Inferior parietal cortex (tissue), 1 donor: ENCODE results near the gene PRKAG3.

ENCODE experiments used
- DNase-seq: peaks from one replicate; pipeline ENCODE4 v3.0.0-alpha.2; 2016; ENCODE audit errors: extremely low spot score

Gene PRKAG3

DNA sequence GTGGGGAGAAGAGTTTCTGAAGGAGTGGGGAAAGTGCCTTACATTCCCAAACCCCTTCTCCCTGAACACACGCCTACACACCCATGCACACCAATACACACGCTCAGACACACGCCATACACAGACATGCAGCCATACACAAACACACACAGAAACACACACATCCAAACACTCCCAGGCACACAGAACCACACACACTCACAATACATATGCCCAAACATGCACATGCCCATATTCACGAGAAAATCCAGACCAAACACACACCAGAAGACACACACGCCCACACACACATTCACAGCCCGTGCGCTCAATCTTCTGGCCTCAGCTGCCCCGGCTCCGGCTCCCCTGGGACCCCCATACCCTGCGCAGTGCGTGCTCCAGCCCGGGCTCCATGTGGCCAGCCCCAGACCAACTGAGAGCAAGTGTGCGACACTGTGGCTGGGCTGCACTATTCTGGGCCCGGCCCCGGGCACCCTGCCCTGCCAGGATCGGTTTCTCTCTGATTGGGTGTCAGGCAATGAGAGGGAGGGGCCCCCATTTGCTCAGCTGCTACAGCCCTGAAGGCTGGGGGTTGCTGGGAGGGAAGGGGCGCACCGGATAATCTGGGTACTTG, at the start of gene PRKAG3:
Gene PRKAG3 (minus strand): TSS at position 426 of the 613 bp plus-strand sequence.
- DNase-seq, result no peak

- DNase-seq, result no peak
Observed at GRCh38 chr2:218880859-218881594, 49.4 kb upstream of the PRKAG3 start.

DNA sequence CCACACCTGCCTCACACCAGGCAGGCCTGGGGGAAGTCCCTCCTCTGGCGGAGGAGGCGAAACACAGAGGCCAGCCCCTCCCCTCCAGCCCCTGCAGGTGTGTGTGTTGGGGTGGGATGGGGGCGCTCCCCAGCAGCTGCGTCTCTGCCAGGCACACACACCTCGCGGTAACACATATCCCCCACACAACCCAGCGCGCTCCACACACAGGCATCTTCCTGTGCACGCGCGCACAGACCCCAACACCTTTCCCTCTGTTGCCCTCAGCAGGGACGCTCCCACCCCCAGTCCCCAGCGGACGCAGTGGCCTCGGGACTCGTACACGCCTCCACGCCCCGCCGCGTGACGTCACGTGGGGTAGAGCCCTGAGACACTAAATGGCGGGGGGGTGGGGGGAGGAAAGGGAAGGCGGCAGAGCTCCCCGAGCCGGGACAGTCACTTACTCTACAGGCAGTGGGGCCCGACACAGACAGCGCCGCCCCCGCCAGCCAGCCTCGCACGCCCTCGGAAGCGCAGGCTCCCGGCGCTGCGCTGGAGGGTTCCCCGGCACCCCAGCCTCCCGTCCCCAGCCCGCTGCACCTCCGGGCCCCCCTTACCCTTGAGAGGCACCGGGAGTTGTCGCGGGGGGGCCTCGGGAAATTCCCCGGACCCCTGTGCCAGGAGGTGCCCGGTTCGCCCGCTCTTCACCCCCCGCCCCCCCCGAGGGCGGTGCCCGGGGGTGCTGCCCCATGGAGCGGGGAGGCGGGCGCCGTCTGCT, 48.7 kb upstream of the PRKAG3 start, which contains the start of gene WNT10A:
Gene WNT10A (plus strand): TSS at position 751 of the 757 bp plus-strand sequence. CDS start 144 bp downstream, outside the sequence.
- no peak for DNase-seq

GRCh38 chr2:218879776-218880101, 48.1 kb upstream of the PRKAG3 start:
- DNase-seq, result no peak

DNA sequence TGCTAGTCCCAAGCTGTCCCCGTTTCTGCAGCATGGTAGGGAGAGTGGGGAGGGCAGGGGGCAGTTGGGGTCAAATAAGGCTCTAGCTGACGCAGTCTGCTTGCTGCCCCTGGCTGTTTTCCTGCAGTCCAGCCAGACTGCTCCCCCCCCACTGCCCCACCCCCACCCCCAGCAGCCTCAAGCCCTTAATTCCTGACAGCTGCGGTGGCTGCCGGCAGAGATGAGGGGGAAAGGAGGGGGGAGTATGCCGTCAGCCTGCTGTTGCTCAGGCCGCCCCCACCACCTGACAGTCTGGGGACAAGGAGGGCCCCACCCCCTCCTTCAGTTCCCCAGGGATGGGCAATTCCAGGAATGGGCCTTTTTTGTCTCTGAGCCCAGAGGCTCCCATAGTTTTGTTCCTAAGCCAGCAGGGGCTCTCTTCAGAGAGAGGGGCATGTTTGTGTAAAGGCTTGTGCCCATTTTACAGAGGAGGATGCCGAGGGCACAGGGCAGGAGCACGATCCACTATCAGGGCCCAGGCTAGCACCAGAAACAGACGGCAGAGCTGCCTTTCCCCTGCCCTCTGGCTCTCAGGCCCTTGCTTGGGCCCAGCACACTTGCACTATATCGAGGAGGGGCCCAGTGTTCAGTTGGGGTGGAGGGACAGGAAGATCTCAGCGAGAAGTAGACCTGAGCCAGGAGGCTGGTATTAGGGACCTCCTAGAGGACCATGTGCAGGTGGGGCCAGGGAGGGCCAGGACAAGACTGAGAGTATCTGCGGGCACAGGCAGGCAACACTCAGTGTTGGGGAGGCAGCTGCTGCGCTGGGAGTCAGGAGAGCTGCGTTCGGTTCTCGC, 47.5 kb upstream of the PRKAG3 start:
- DNase-seq, result no peak

- no peak for DNase-seq
Observed at GRCh38 chr2:218878486-218878885, 46.9 kb upstream of the PRKAG3 start.

GRCh38 chr2:218877891-218878290, 46.3 kb upstream of the PRKAG3 start:
- DNase-seq, result no peak

- no peak for DNase-seq
Observed at GRCh38 chr2:218877331-218877730, 45.7 kb upstream of the PRKAG3 start.

DNA sequence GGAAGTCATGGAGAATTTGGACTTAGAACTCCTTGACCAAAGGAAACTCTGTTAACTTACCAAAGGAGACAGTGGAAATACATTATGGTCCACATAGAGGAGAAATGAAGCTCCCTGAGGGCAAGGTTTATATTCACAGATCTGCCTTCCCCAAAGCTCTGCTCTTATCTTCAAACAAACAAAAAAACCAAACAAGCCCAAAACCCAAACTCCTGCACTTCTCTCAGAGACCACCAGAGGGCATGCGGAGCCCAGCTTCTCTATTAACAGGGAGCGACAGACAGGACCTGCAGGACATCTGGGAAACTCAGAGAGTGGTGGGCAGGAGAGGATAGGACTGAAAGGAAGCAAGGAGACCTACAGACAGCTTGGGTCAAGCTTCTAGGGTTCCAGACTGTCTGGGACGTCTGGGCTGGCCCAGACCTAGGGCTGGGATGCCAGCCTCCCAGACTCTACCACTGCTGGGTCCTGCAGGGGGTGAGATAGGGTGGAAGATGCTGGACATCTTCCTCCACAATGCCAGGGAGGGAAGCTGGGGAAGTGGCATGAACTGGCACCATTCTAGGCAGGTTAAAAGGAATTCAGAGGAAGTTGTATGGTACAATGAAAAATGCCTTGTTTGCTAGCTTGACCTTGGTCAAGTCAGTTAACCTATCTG, 45.1 kb upstream of the PRKAG3 start:
- peak; percentile 90 for DNase-seq

GRCh38 chr2:218875692-218876246, 44.2 kb upstream of the PRKAG3 start:
- no peak for DNase-seq

- no peak for DNase-seq
Observed at GRCh38 chr2:218873359-218874194, 42.0 kb upstream of the PRKAG3 start.

DNA sequence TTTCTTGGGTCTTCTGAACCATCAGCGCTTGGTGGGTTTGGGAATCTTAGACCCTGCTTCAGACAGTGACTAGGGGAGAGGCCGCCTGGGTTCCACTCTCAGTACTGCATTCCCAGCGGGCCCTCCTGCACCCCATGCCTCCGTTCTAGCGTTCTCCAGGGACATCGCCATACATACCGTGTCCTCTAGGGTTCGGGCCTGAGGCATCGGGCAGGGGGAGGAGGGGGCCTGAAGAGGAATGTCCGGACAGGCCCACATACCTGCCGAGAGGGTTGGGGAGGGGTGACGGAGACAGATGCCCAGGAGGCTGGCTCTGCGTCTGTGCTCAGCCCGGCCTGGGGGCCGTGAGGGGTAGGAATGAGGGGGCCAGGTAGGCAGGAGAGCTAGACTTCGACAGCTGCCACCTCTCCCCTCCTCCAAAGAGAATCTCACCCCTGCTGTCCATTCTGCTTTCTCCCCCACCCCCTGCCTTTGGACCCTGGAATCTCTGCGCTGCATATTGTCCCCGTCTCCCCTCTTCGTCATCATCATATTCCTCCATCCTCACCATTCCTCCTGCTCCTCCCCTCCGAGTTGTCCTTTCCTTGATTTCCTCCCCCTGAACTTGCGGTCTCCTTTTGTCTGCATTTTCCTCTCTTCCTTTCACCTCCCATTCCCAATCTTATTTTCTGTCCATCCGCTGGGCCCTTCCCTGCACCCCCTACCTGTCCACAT, 41.2 kb upstream of the PRKAG3 start:
- no peak for DNase-seq

GRCh38 chr2:218871345-218872302, 40.0 kb upstream of the PRKAG3 start:
- no peak for DNase-seq

GRCh38 chr2:218870984-218871344, 39.4 kb upstream of the PRKAG3 start:
- DNase-seq, result no peak

DNA sequence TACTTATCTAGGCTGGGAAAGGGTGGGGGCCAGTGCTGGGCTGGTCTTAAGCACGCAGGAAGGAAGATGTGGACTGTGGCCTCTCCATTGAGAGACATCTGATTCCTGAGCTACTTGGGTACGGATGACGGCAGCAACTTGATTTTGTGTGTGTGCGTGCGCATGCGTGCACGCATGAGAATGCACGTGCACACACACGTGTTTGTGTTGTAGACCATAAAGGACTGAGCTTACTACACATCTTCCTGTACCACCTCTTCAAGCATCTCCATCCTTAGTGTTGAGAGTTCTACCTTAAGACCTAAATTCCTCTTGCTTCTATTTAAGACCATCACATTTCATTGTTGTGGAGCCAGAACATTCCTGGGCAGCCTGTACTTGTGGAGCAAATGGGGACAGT, 37.5 kb upstream of the PRKAG3 start:
- no peak for DNase-seq

DNA sequence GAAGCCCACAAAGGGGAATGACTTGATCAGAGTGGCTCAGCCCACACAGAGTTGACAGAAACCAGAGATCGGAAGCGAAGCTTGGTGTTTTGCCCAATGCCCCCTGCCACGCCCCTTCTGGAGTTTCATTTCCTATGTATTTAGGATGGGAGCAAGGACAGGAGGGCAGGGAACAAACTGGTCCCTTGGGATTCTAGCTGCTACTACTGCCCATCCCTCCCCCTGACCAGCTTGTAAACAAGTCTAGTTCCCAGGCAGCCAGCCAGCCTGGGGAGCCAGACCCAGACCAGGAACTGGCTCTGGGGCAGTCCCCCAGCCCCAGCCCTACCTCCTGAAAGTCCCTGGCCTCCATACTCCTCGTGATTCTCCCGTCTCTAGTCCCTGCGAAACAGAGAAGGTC, 36.3 kb upstream of the PRKAG3 start:
- DNase-seq, result no peak

GRCh38 chr2:218865999-218866398, 34.4 kb upstream of the PRKAG3 start:
- no peak for DNase-seq

GRCh38 chr2:218865396-218865795, 33.8 kb upstream of the PRKAG3 start:
- no peak for DNase-seq
